ENCODE data around the gene AUTS2.

AUTS2 gene

DNA sequence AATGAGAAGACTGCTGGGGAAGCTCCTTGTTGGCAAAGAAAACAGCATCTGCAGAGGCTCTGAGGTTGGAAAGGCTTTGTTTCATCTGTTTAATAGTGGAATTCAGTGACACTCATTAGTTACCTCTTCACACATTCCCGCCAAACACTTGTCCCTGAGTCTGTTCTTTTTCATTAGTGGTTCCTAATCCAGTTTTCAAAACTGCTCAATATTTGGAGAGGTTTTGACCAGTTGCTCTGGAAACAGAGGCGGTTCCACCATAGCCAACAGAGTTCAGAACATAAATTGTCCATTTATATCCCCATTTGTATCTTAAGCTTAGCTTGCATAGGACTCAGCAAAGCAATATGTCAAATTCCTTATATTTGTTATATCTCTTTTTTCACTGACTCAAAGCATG lies 754.6 kb downstream of the AUTS2 start:
- peaks cover 69% of the 10 kb centered on the region for H3K4me1 Mint-ChIP-seq
- no peak overlapping the region for H3K27ac Mint-ChIP-seq

DNA sequence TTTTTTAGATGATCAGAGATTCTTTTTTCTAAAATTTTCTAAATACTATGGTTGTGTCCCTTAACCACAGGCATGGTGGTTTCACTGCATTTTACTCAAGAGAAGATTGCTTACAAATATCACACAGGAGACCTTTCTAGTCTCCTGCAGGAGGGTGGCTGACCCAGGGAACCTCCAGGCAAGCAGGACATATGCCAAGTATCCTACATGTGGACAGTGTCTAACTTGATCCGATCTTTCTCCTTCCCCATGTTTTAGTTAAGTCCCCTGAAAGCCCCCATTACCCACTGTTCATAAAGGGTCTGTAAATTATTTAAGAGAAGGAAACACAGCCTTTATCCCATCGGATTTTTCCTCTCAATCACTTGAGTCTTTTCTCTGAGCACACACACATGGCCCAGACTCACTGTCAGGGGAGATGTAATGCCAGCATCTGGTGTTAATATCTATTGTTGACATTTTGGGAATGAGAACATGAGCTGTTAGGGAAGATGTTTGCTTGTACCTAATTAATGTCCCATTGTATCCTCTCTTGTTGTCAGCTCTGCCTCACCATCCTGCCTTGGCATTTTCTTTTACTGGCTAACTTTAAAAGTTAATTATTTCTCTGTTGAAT lies 755.2 kb downstream of the AUTS2 start:
- no peak overlapping the region for H3K4me3 Mint-ChIP-seq
- H3K36me3 Mint-ChIP-seq (ENCODE audit: low read depth) = peaks cover 23% of the 10 kb centered on the region
- DNase-seq = no peak
- H3K27ac Mint-ChIP-seq = peak overlapping the region; percentile 36
- TF ChIP-seq, protein P1, sequence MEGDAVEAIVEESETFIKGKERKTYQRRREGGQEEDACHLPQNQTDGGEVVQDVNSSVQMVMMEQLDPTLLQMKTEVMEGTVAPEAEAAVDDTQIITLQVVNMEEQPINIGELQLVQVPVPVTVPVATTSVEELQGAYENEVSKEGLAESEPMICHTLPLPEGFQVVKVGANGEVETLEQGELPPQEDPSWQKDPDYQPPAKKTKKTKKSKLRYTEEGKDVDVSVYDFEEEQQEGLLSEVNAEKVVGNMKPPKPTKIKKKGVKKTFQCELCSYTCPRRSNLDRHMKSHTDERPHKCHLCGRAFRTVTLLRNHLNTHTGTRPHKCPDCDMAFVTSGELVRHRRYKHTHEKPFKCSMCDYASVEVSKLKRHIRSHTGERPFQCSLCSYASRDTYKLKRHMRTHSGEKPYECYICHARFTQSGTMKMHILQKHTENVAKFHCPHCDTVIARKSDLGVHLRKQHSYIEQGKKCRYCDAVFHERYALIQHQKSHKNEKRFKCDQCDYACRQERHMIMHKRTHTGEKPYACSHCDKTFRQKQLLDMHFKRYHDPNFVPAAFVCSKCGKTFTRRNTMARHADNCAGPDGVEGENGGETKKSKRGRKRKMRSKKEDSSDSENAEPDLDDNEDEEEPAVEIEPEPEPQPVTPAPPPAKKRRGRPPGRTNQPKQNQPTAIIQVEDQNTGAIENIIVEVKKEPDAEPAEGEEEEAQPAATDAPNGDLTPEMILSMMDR (IDR thresholded peaks at IDR 0.05) = no peak
- peaks cover 69% of the 10 kb centered on the region for H3K4me1 Mint-ChIP-seq
- H3K27me3 Mint-ChIP-seq (ENCODE audit: low read depth, poor library complexity) = peaks cover 6% of the 10 kb centered on the region
- no peaks in the 10 kb centered on the region for H3K9me3 Mint-ChIP-seq

More for the DNA sequence above, 754.6 kb downstream of the AUTS2 start:
- no peak for DNase-seq
- H3K36me3 Mint-ChIP-seq (ENCODE audit: low read depth) = peaks cover 18% of the 10 kb centered on the region
- no peak overlapping the region for H3K4me3 Mint-ChIP-seq
- TF ChIP-seq, protein P1 (IDR thresholded peaks at IDR 0.05) = no peak
- H3K27me3 Mint-ChIP-seq (ENCODE audit: low read depth, poor library complexity) = peaks cover 6% of the 10 kb centered on the region
- H3K9me3 Mint-ChIP-seq = no peaks in the 10 kb centered on the region

DNA sequence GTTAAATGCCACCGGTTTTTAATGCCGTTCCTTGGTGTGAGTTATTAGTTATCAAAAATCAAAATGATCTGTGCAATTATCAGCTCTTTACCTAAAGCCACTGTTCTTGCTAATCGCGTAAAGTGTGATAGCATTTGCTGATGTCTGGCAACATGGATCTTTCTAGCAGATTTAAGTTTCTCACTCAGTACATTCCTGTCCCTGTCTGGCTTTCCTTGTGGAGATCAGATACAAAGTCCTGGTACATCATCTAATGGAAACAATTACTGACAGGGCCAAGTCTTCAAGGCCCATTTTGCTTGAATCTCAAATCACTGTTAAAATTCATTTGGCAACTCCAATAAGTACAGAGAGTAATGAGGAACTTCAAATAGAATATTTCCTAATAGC lies 755.7 kb downstream of the AUTS2 start:
- Mint-ChIP-seq H3K27ac (peak overlapping the region; percentile 36), H3K27me3 (ENCODE audit: low read depth, poor library complexity) (peaks cover 6% of the 10 kb centered on the region), H3K4me1 (peaks cover 68% of the 10 kb centered on the region), H3K4me3 (no peak overlapping the region), H3K36me3 (ENCODE audit: low read depth) (peaks cover 23% of the 10 kb centered on the region), H3K9me3 (no peaks in the 10 kb centered on the region)
- TF ChIP-seq, protein P1 (IDR thresholded peaks at IDR 0.05) = no peak
- no peak for DNase-seq

DNA sequence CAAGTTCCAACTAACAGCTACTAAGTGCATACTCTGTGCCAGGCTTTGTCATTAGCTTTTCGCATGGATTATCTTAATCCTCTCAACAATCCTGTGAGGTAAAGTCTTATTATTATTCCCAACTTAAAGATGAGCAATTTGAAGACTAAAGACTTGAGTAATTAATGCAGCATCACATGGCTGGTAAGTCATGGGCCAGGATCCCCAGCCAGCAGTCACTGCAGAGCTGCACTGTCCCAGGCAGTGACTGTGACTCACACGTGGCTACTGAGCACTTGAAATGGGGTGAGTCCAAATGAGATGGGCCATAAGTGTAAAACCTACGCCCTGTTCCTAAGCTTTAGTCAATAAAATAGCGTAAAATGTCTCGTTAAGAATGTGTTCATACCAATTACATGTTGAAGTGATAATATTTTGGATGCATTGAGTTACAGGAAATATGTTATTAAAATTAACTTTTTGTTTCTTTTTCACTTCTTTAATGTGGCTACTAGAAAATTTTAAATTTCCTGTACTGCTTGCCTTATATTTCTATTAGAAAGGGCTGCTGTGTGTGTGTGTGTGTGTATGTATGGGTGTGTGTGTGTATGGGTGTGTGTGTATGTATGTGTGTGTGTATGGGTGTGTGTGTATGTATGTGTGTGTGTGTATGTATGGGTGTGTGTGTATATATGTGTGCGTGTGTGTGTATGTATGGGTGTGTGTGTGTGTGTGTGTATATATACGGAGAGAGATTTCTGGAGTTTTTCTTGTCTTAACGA lies 756.3 kb downstream of the AUTS2 start:
- DNase-seq = no peak
- no peaks in the 10 kb centered on the region for H3K9me3 Mint-ChIP-seq
- TF ChIP-seq, protein P1 (IDR thresholded peaks at IDR 0.05) = no peak
- H3K36me3 Mint-ChIP-seq (ENCODE audit: low read depth) = peaks cover 23% of the 10 kb centered on the region
- H3K27ac Mint-ChIP-seq = peak overlapping the region; percentile 93
- H3K4me1 Mint-ChIP-seq = peaks cover 61% of the 10 kb centered on the region
- H3K4me3 Mint-ChIP-seq = peak overlapping the region; percentile 35
- peaks cover 6% of the 10 kb centered on the region for H3K27me3 Mint-ChIP-seq (ENCODE audit: low read depth, poor library complexity)

DNA sequence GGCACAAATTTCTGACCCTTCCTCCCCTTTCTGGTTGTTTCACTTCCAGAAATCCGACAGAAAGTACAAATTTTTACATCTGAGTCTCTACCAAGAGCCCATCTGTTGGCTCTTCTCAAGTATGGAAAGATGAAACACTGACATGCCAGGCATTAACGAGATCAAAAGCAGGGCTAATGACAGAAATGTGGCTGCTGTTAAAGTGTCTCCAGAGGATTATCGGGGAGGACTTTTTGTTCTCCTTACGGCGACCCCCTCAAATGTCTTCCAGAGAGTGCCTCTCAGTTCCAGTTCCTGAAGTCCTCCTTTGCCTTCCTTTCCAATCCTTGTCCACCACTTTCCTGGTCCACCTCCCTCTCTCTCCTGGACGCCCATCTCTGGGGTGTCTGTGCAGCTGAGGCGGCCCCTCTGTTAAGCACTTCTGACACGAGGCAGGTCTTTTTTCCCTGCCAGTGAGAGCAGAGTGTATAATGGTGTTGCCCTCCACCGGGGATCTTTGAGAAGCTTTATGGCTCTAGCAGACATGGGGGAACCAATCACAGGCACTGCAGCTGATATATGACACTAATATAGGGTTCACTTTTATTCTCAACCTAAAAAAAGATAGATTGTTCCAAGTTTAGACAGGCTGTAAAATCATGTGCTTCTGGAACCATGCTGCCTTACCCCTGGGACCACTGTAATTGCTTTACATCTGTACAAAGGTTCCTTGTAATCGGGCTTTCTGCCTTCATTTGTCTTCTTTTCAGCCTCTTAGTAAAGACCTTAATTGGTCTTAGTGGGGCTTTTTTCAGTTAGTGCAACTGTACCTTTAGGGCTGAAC lies 757.1 kb downstream of the AUTS2 start:
- Mint-ChIP-seq H3K27me3 (ENCODE audit: low read depth, poor library complexity) (peaks cover 6% of the 10 kb centered on the region), H3K36me3 (ENCODE audit: low read depth) (peaks cover 16% of the 10 kb centered on the region), H3K4me1 (peaks cover 57% of the 10 kb centered on the region), H3K4me3 (peak overlapping the region; percentile 57), H3K9me3 (no peaks in the 10 kb centered on the region), H3K27ac (peak overlapping the region; percentile 93)
- peak; percentile 41 for DNase-seq
- TF ChIP-seq, protein P1 (IDR thresholded peaks at IDR 0.05) = no peak
